ENCODE measurements around the gene GID8. TPM values are rescaled to one million over a fixed set of nuclear protein-coding genes. Genes with fewer than 3 reads are reported as not detected.

Gene GID8
- polyA plus RNA-seq, 1 of the 3 experiments (the other 2 are of a cell fraction), result 18.1 TPM

GRCh38 chr20:62905536-62906117 is 32.3 kb upstream of the GID8 start (continued):
- TF ChIP-seq ZBTB33 (IDR thresholded peaks at IDR 0.05; ENCODE audit: borderline replicate concordance, low read depth), result no peak
- TF ChIP-seq MAX (IDR thresholded peaks at IDR 0.05; ENCODE audit: low read depth), result no peak
- no peak for TF ChIP-seq RCOR1 (IDR thresholded peaks at IDR 0.05; ENCODE audit: low read length)
- TF ChIP-seq ELF1 (IDR thresholded peaks at IDR 0.05), result no peak
- TF ChIP-seq GATA2 (CRISPR knock-in tag; IDR thresholded peaks at IDR 0.05), result no peak

DNA sequence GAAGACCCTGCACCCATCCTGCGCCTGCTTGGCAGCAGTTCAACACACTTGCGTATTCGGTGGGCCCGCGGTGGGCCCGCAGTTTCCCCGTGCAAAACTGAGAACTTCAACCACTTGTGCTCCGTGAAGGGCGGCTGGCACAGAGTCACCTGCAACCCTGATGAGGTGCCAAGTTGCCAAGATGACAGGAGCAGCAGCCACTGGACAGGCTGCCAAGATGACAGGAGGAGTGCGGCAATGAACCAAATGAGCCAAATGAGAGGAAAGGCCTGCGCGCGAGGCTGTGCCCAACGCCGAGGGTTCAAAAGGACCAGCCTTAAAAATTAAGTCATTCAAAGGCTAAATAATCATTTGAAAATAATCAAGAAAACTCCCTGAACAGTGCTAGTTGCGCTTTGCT is 31.7 kb upstream of the GID8 start:
- Histone ChIP-seq H3K4me1 (ENCODE audit: control insufficient read depth in 1 of 2, insufficient read depth in 2 of 2, low read depth in 1 of 2, low read length in 1 of 2) (0 out of 4 replicates have a peak, but pooled peaks cover 0 to 5% of the 10 kb centered on the region in 2 experiments), H3K4me2 (no peak overlapping the region), H3K9ac (no peak overlapping the region), H3K79me2 (ENCODE audit: insufficient read depth) (peaks cover 75% of the 10 kb centered on the region), H3K27me3 (ENCODE audit: insufficient read depth) (no peaks in the 10 kb centered on the region), H4K20me1 (ENCODE audit: insufficient read depth) (peaks cover 64% of the 10 kb centered on the region), H3K36me3 (replicated peaks in 1 of 2; ENCODE audit: control insufficient read depth in 1 of 2, insufficient read depth in 2 of 2, low read length in 1 of 2) (peaks cover 65 to 96% of the 10 kb centered on the region in 2 experiments), H3K27ac (ENCODE audit: low read depth in 2 of 2, low read length in 1 of 2) (no peak overlapping the region), H3F3A (replicated peaks; ENCODE audit: insufficient read depth) (peaks cover 30% of the 10 kb centered on the region), H2AFZ (ENCODE audit: low read depth) (no peak overlapping the region), H3K9me3 (no peaks in the 10 kb centered on the region), H3K9me2 (no peaks in the 10 kb centered on the region), H3K4me3 (ENCODE audit: low read depth in 2 of 2, low read length in 1 of 2) (no peak overlapping the region)
- no peak for TF ChIP-seq MEF2A (IDR thresholded peaks at IDR 0.05; ENCODE audit: borderline replicate concordance, low read depth)
- no peak for TF ChIP-seq FOXJ3 (CRISPR knock-in tag; IDR thresholded peaks at IDR 0.05)
- no peak for TF ChIP-seq RXRA (IDR thresholded peaks at IDR 0.05; ENCODE audit: borderline replicate concordance, low read depth)
- no peak for TF ChIP-seq NFIC (IDR thresholded peaks at IDR 0.05; ENCODE audit: borderline replicate concordance)
- no peak for TF ChIP-seq YY1 (IDR thresholded peaks at IDR 0.05; ENCODE audit: low read depth)
- no peak for TF ChIP-seq NRF1 (IDR thresholded peaks at IDR 0.05; ENCODE audit: low read depth, low read length)
- TF ChIP-seq SMC3 (IDR thresholded peaks at IDR 0.05; ENCODE audit: low read depth, low read length), result no peak
- TF ChIP-seq POLR2AphosphoS5 (IDR thresholded peaks at IDR 0.05; ENCODE audit: low read depth, low read length), result no peak
- TF ChIP-seq, protein P1, sequence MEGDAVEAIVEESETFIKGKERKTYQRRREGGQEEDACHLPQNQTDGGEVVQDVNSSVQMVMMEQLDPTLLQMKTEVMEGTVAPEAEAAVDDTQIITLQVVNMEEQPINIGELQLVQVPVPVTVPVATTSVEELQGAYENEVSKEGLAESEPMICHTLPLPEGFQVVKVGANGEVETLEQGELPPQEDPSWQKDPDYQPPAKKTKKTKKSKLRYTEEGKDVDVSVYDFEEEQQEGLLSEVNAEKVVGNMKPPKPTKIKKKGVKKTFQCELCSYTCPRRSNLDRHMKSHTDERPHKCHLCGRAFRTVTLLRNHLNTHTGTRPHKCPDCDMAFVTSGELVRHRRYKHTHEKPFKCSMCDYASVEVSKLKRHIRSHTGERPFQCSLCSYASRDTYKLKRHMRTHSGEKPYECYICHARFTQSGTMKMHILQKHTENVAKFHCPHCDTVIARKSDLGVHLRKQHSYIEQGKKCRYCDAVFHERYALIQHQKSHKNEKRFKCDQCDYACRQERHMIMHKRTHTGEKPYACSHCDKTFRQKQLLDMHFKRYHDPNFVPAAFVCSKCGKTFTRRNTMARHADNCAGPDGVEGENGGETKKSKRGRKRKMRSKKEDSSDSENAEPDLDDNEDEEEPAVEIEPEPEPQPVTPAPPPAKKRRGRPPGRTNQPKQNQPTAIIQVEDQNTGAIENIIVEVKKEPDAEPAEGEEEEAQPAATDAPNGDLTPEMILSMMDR (IDR thresholded peaks at IDR 0.05), result no peak
- TF ChIP-seq TAF1 (IDR thresholded peaks at IDR 0.05; ENCODE audit: borderline replicate concordance, low read depth, low read length), result no peak
- no peak for TF ChIP-seq RCOR1 (IDR thresholded peaks at IDR 0.05; ENCODE audit: low read length)
- DNase-seq, result no peak
- ChIA-PET CTCF (interaction anchor here (1.0 to 9.9 kb wide), 4 partner anchors 15 to 64 kb away, joined by 3 to 127 read pairs (median 45); partner anchors contain the start of gene DIDO1), POLR2A (no interaction called here)
- whole genome bisulfite sequencing (ENCODE audit: low lambda C conversion rate), result 95% methylated on average over 16 of the region's 16 CpGs

Measured in SK-N-SH (cell line).